ENCODE data around the gene MYO9B. TPM values are rescaled to one million over a fixed set of nuclear protein-coding genes. Genes with fewer than 3 reads are reported as not detected.

The MYO9B gene
- total and polyA plus RNA-seq, 2 of the 13 experiments (the other 11 are each of a cell fraction or from before 2014, with no cell fraction given): 18.0 to 18.3 TPM

DNA sequence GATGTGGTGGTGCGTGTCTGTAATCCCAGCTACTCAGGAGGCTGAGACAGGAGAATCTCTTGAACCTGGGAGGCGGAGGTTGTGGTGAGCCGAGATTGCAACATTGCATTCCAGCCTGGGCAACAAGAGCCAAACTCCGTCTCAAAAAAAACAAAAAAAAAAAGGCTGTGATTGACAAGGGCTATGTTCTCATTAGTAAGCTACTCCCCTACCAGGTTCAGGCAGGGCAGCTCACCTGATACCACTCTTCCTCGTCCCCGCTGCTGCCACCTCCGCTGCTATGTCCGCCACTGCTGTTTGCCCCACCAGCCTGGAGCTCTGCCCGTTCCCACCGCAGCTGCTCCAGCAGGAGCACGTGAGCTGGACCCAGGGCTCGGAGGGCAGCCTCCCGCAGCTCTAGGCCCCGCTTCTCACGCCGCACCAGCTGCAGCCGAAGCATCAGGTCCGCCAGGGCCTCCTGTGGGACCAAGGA is 179.6 kb downstream of the MYO9B start (continued):
- TF ChIP-seq MAZ (IDR thresholded peaks at IDR 0.05; ENCODE audit: borderline replicate concordance, low read depth, low read length): no peak
- peak; percentile 46; the same call in 1 of the 2 replicates for TF ChIP-seq MAZ (CRISPR knock-in tag; IDR thresholded peaks at IDR 0.05; ENCODE audit: low read depth)
- no peak for TF ChIP-seq MTA3 (CRISPR knock-in tag; IDR thresholded peaks at IDR 0.05)
- no peak for TF ChIP-seq MED13 (CRISPR knock-in tag; IDR thresholded peaks at IDR 0.05)
- TF ChIP-seq RFX3 (CRISPR knock-in tag; IDR thresholded peaks at IDR 0.05): no peak
- TF ChIP-seq, protein P1, sequence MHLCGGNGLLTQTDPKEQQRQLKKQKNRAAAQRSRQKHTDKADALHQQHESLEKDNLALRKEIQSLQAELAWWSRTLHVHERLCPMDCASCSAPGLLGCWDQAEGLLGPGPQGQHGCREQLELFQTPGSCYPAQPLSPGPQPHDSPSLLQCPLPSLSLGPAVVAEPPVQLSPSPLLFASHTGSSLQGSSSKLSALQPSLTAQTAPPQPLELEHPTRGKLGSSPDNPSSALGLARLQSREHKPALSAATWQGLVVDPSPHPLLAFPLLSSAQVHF (CRISPR knock-in tag; IDR thresholded peaks at IDR 0.05): no peak
- TF ChIP-seq ZNF431 (CRISPR knock-in tag; IDR thresholded peaks at IDR 0.05; ENCODE audit: borderline replicate concordance, low read depth): no peak
- TF ChIP-seq BHLHE40 (IDR thresholded peaks at IDR 0.05; ENCODE audit: low read length): peak; percentile 91
- TF ChIP-seq, protein P2, sequence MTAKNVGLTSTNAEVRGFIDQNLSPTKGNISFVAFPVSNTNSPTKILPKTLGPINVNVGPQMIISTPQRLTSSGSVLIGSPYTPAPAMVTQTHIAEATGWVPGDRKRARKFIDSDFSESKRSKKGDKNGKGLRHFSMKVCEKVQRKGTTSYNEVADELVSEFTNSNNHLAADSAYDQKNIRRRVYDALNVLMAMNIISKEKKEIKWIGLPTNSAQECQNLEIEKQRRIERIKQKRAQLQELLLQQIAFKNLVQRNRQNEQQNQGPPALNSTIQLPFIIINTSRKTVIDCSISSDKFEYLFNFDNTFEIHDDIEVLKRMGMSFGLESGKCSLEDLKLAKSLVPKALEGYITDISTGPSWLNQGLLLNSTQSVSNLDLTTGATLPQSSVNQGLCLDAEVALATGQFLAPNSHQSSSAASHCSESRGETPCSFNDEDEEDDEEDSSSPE (CRISPR knock-in tag; IDR thresholded peaks at IDR 0.05): peak; percentile 45; the same call in 1 of the 2 replicates
- no peak for TF ChIP-seq ZSCAN22 (CRISPR knock-in tag; IDR thresholded peaks at IDR 0.05)
- TF ChIP-seq PAX8 (CRISPR knock-in tag; IDR thresholded peaks at IDR 0.05; ENCODE audit: borderline replicate concordance): no peak
- no peak for TF ChIP-seq ZFP36L1 (CRISPR knock-in tag; IDR thresholded peaks at IDR 0.05)
- TF ChIP-seq EED (CRISPR knock-in tag; IDR thresholded peaks at IDR 0.05): 0 out of 2 replicates have a peak, but pooled peaks have one; percentile 23
- 0 out of 2 replicates have a peak, but pooled peaks have one; percentile 55 for TF ChIP-seq SP5 (CRISPR knock-in tag; IDR thresholded peaks at IDR 0.05; ENCODE audit: borderline replicate concordance, low read depth)
- TF ChIP-seq, protein P3, sequence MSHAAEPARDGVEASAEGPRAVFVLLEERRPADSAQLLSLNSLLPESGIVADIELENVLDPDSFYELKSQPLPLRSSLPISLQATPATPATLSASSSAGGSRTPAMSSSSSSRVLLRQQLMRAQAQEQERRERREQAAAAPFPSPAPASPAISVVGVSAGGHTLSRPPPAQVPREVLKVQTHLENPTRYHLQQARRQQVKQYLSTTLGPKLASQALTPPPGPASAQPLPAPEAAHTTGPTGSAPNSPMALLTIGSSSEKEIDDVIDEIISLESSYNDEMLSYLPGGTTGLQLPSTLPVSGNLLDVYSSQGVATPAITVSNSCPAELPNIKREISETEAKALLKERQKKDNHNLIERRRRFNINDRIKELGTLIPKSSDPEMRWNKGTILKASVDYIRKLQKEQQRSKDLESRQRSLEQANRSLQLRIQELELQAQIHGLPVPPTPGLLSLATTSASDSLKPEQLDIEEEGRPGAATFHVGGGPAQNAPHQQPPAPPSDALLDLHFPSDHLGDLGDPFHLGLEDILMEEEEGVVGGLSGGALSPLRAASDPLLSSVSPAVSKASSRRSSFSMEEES (CRISPR knock-in tag; IDR thresholded peaks at IDR 0.05): peak; percentile 72; the same call in 1 of the 2 replicates
- no peak for TF ChIP-seq ZNF10 (CRISPR knock-in tag; IDR thresholded peaks at IDR 0.05; ENCODE audit: borderline replicate concordance, low read depth)
- TF ChIP-seq, protein P4, sequence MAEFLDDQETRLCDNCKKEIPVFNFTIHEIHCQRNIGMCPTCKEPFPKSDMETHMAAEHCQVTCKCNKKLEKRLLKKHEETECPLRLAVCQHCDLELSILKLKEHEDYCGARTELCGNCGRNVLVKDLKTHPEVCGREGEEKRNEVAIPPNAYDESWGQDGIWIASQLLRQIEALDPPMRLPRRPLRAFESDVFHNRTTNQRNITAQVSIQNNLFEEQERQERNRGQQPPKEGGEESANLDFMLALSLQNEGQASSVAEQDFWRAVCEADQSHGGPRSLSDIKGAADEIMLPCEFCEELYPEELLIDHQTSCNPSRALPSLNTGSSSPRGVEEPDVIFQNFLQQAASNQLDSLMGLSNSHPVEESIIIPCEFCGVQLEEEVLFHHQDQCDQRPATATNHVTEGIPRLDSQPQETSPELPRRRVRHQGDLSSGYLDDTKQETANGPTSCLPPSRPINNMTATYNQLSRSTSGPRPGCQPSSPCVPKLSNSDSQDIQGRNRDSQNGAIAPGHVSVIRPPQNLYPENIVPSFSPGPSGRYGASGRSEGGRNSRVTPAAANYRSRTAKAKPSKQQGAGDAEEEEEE (CRISPR knock-in tag; IDR thresholded peaks at IDR 0.05; ENCODE audit: borderline replicate concordance): no peak
- TF ChIP-seq ATAD3A (CRISPR knock-in tag; IDR thresholded peaks at IDR 0.05): no peak
- TF ChIP-seq XBP1 (CRISPR knock-in tag; IDR thresholded peaks at IDR 0.05): no peak
- TF ChIP-seq, protein P5, sequence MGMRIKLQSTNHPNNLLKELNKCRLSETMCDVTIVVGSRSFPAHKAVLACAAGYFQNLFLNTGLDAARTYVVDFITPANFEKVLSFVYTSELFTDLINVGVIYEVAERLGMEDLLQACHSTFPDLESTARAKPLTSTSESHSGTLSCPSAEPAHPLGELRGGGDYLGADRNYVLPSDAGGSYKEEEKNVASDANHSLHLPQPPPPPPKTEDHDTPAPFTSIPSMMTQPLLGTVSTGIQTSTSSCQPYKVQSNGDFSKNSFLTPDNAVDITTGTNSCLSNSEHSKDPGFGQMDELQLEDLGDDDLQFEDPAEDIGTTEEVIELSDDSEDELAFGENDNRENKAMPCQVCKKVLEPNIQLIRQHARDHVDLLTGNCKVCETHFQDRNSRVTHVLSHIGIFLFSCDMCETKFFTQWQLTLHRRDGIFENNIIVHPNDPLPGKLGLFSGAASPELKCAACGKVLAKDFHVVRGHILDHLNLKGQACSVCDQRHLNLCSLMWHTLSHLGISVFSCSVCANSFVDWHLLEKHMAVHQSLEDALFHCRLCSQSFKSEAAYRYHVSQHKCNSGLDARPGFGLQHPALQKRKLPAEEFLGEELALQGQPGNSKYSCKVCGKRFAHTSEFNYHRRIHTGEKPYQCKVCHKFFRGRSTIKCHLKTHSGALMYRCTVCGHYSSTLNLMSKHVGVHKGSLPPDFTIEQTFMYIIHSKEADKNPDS (CRISPR knock-in tag; IDR thresholded peaks at IDR 0.05): no peak
- TF ChIP-seq ZNF317 (CRISPR knock-in tag; IDR thresholded peaks at IDR 0.05): no peak
- no peak for TF ChIP-seq RBAK (CRISPR knock-in tag; IDR thresholded peaks at IDR 0.05)
